NK-92 treated with Interleukin-12 subunit alpha and Interleukin-12 subunit beta, amount 100 ng/mL, for 24 hours (cell line): Measurements from ENCODE around the gene SEMG1.

Experiments
- DNase-seq: peaks from one replicate; lab custom pipeline; 2025; lab: John Stamatoyannopoulos, UW

The SEMG1 gene

DNA sequence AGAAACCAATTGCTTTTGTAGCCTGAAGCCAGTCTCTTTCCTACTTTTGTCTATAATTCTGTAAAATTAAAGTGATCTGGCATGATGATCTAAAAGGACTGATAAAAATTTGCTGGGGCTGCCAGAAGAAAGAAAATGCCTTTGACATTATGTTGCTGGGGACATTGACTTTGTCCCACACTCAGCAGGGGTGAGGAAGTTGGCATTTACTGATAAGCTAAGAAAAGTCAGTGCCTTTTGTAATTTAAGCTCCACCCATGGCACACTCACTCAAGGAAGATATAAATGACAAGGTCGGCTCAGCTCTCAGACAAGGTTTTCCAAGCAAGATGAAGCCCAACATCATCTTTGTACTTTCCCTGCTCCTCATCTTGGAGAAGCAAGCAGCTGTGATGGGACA lies at the start of gene SEMG1:
Gene SEMG1, plus strand, starts transcription at position 309 of the 400 bp plus-strand sequence. Its CDS starts 21 bp downstream, at position 330.
- DNase-seq = no peak

DNA sequence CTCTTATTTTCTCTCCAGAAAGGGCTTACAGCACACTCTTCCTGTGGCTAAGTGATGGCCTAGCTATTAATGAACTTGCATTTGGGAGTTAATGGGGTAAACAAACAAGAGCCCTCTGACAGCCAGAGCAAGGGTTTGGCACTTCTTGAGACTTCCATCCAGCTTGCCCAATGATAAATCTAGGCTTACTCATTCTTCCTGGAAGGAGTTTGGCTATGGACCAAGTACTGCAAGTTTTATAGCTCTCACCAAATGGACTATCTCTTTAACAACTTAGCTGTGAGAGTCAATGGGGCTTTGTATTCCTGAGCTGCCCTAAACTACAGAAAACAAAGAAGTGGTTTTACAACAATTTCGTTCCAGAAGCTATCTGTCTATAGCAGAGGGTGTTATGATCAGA lies 48.9 kb upstream of the SEMG1 start:
- no peak for DNase-seq

GRCh38 chr20:45163083-45163803 lies 43.6 kb upstream of the SEMG1 start:
- DNase-seq = no peak

DNA sequence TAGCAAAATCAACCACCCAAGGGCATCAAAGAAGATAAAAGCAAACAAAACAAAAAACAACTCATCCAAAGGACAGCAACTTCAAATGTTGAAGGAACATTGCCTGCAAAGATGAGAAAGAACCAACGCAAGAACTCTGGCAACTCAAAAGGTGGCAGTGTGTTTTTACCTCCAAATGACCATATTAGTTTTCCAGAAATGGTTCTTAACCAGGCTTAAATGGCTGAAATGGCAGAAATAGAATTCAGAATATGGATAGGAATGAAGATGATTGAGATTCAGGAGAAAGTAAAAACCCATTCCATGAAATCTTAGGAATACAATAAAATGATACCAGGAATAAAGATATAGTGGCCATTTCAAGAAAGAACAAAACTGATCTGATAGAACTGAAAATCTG lies 41.9 kb upstream of the SEMG1 start:
- no peak for DNase-seq

DNA sequence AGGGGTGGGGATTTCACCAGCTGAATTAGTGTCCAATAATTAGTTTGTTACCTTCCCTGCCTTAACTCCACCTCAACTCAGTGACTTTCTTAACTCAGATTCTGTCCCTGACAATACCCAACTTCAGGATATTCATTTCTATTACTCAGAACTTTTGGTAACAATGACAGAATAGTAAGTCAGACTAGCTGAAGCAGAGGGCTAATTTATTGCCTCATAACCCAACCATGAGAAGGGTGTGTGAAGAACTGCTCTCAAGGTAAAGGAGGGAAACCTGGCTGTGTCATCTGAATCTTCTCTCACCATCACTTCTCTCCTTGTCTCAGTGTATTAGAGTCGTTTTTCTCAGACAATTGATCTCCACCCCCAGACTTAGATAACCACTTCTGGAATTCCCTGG lies 33.3 kb upstream of the SEMG1 start:
- DNase-seq = no peak

DNA sequence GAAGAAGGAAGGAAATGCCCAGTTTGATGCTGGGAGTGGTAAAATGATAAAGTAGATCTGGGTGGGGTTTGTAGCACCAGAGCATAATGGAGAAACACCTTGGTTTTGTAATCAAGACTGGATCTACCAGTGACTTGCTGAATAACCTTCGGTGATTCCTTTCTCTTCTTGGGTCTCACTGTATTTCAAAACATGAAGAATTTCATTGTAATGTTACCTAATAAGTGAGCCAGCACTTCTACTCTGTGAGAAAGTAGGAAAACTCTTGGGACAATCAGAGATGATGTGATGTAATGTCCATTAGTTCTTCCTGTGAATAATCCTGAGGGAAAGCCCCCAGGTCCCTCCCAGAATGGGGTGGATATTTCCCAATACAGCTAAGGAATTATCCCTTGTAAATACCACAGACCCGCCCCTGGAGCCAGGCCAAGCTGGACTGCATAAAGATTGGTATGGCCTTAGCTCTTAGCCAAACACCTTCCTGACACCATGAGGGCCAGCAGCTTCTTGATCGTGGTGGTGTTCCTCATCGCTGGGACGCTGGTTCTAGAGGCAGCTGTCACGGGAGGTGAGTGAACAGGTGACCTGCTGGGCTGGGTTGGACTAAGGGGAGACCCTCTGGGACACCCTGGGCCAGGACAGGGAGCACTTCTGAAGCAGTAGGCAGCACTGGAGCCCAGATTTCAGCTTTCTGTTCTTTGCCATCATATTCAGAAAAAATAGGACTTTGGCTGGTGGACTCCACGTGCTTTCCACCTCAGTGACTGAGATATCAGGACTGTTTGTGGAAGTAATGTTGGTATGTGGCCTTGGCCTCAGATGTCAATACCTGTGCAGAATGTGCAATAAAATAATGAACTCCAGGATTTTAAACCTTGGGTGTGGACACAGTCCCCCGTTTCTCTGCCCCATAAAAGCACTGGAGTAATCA lies 32.1 kb upstream of the SEMG1 start, which contains the start of gene PI3:
Gene PI3, plus strand, starts transcription at position 469 of the 931 bp plus-strand sequence. Its CDS starts 21 bp downstream, at position 490.
- DNase-seq = no peak

DNA sequence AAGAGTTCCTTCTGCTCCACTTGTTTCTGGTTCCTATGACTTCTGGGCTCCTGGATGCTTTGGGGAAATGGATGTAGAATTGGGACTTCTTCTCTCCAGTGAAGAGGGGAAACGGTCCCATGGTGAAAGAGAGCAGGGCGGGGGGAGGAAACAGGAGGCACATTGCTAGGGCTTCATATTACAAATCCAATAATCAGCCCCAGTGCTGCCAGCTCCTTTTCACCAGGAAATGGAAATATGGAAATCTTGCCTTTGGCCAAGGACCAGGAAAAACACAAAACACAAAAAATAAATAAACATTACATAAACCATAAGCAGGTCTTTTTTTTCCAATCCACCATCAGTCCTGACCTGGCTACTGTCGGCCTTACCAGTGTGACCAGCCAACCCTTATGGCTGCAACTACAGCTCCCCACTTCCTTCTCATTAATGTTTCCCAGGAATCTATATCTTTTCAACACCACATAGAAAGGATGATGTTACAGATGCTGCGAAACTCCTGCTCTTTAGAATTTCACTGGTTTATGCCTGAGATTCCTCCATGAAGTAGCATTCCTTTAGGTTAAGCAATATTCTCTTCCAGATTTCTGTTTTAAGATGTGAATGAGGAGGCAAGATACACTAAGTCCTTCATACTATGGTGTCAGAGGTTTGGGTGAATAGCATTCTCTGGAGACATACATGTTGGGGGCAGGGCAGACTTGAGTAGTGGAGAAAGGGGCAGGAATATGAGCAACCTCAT lies 30.1 kb upstream of the SEMG1 start:
- no peak for DNase-seq

GRCh38 chr20:45179166-45179565 lies 27.7 kb upstream of the SEMG1 start:
- no peak for DNase-seq

DNA sequence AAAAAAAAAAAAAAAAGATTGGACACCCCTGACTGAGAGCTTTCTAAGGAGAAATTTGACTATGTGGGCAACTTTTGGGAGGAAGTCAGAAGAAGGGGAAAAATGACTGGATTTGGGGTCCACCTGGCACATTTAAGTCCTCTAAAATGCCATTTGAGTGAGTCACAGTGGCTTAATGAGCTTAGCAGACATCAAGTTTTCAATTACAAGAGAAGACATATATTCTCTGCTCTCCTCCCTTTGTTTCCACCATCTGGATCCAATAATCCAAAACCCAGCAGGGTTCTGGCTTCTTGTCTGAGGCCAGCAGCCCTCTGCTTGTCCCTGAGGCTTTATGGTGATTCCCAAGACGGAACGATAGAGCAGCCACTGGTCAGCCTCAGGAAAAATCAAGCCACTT lies 25.2 kb upstream of the SEMG1 start:
- no peak for DNase-seq

DNA sequence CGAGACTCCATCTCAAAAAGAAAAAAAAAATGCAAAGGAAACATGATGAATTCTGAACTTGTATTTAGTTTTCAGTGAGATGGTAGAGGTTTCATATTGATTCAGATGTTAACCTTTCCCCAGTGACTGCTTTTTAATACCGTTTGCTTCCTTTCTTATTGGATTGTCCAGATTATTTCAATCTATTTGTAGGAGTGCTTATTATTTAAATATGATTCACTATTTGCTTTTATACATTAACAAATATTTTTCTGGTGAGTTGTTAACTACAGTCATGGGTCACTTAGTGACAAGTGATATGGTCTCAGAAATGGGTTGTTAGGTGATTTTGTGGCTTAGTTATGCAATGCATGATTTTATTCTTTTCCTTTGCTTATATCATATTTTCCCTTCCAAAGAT lies 23.7 kb upstream of the SEMG1 start:
- DNase-seq = no peak

GRCh38 chr20:45187693-45188092 lies 19.1 kb upstream of the SEMG1 start:
- DNase-seq = no peak

DNA sequence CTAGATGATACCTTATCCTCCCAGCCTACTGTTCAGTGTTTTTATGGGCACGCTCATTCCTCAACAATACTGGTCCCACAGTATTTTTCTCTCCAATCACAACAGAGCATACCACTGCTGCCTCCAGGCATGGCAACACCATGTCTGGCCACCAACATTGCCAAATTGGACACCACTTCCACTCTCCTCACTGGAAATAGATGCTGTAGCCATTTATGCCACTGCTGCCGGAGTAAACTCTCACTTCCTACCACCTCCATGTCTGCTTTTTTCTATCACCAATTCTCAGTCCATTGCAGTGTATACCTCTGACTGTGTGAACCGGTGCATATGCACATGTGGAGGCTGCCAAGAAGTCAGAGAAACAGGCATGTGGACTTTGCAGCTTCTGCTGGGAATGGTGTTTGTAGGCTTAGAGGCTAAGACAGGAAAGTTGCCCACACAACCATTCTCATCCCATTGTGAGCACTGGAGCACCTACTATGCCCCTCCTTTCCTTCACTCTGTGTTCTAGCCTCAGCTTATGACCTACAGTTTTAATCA lies 17.7 kb upstream of the SEMG1 start:
- DNase-seq = no peak

DNA sequence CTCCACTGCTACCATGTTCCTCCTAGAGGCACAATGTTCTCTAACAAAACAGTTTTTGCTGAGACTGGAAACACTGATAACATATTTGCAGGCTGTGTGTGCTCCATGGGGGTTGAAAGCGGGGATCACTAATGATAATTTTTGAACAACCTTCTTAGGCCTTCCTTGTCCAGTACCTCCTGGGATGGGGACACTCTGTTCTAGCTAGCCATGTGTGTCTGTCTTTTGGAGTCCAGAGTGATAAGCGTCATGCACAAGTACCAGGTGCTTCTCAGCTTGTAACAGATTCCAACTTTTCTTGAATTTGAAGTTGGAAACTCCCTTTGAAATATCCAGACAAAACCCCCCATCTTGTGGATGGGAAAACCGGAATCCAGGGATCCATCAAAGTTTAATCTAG lies 17.0 kb upstream of the SEMG1 start:
- DNase-seq = no peak

- no peak for DNase-seq
These were observed 14.9 kb upstream of the SEMG1 start for GRCh38 chr20:45191926-45192325.

DNA sequence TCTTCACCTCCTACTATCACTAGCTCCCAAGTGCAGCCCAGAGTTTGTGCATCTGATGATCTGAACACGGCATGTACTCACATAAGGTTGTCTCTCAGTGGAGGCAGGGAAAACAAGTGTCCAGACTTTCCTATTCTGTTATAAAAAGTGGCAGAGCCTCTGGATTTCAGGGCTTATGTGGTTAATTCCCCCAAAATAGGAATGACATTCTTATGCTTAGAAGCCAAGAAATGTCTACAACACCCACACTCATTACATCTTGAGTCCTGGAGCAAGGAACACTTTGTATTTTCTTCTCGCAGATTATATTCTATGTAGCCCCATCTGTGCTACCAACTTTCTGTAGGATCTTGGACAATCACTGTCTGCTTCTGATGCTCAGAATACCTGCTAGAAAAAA lies 13.5 kb upstream of the SEMG1 start:
- DNase-seq = no peak

DNA sequence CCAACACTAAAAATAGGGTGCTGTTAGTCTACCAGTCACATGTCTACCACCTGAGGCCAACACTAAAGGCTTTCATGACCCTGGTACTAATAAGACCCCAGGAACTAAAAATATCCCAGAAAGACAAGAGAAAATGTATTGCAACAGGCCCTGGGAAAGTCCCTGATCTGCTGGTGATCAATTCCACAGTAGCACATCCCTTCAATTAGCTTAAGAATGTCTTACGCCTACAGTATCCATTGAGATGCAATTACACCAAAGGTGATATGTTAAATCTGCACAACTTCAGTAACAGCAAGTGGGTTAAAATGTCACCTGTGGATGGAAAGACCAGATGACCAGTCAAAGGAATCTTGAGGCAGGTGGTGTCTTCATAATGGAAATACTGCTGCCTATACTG lies 3.1 kb downstream of the SEMG1 start:
- no peak for DNase-seq

GRCh38 chr20:45211569-45212474 lies 5.0 kb downstream of the SEMG1 start:
- DNase-seq = no peak

GRCh38 chr20:45212836-45213235 lies 6.0 kb downstream of the SEMG1 start:
- no peak for DNase-seq

- DNase-seq = no peak
These were observed 11.3 kb downstream of the SEMG1 start for GRCh38 chr20:45218124-45218523.

GRCh38 chr20:45218636-45219035 lies 11.8 kb downstream of the SEMG1 start:
- no peak for DNase-seq

- DNase-seq = no peak
These were observed 14.2 kb downstream of the SEMG1 start, which contains the start of gene SEMG2 for GRCh38 chr20:45221076-45221475. Gene SEMG2, plus strand, starts transcription at chr20:45221373. Its CDS starts 17 bp downstream, at chr20:45221390.
